ENCODE results near the gene VGLL4.
"Not testable (repeated sequence)": the region's sequence is repeated elsewhere in the genome, so short reads cannot be mapped to it uniquely, and the experiment has no call there.

Gene VGLL4

DNA sequence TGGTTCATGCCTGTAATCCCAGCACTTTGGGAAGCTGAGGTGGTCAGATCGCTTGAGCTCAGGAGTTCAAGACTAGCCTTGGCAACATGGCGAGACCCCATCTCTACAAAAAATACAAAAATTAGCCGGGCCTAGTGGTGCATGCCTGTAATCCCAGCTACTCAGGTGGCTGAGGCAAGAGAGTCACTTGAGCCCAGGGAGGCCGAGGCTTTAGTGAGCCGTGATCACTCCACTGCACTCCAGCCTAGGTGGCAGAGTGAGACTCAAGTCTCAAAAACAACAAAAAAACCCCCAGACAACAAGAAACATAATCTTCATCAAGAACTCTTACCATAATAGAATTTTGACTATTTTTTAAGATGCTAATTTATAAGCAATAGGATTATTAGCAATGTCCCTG lies 117.6 kb downstream of the VGLL4 start:
- not testable (repeated sequence) for ATAC-seq

DNA sequence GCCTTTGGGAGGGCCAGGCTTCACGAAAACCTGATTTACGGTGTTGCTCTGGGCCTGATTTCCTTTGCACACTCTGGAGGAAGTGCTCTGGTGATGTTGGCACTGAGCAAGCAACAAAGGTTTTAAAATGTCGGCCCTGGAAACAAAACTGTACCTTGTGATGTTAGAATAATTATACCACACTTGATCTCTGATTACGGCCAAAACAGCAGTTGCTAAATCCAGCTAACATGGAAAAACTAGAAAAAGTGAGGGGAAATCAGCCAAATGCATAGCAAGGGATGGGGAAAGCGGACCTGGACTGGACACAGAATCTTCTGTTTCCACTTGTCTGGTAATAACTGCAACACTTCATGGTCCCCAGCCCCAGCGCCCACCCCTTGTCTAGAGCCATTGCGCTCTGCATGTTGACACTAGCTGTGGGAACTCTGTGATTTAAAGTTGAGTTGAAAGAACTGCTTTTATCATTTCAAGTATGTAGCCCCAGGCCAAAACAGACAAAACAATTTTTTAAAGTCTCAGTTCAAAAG lies 120.1 kb downstream of the VGLL4 start:
- ATAC-seq: no peak
- no peak for TF ChIP-seq ARNTL (CRISPR knock-in tag; IDR thresholded peaks at IDR 0.05; ENCODE audit: borderline replicate concordance, low read depth)
- TF ChIP-seq ZFP3 (CRISPR knock-in tag; IDR thresholded peaks at IDR 0.05): no peak
- TF ChIP-seq SNAI2 (CRISPR knock-in tag; IDR thresholded peaks at IDR 0.05): no peak
- no peak for TF ChIP-seq GLIS3 (CRISPR knock-in tag; IDR thresholded peaks at IDR 0.05)
- TF ChIP-seq ZC3H10 (CRISPR knock-in tag; IDR thresholded peaks at IDR 0.05): no peak
- TF ChIP-seq, protein P1, sequence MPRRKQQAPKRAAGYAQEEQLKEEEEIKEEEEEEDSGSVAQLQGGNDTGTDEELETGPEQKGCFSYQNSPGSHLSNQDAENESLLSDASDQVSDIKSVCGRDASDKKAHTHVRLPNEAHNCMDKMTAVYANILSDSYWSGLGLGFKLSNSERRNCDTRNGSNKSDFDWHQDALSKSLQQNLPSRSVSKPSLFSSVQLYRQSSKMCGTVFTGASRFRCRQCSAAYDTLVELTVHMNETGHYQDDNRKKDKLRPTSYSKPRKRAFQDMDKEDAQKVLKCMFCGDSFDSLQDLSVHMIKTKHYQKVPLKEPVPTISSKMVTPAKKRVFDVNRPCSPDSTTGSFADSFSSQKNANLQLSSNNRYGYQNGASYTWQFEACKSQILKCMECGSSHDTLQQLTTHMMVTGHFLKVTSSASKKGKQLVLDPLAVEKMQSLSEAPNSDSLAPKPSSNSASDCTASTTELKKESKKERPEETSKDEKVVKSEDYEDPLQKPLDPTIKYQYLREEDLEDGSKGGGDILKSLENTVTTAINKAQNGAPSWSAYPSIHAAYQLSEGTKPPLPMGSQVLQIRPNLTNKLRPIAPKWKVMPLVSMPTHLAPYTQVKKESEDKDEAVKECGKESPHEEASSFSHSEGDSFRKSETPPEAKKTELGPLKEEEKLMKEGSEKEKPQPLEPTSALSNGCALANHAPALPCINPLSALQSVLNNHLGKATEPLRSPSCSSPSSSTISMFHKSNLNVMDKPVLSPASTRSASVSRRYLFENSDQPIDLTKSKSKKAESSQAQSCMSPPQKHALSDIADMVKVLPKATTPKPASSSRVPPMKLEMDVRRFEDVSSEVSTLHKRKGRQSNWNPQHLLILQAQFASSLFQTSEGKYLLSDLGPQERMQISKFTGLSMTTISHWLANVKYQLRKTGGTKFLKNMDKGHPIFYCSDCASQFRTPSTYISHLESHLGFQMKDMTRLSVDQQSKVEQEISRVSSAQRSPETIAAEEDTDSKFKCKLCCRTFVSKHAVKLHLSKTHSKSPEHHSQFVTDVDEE (CRISPR knock-in tag; IDR thresholded peaks at IDR 0.05): no peak
- TF ChIP-seq OSR1 (CRISPR knock-in tag; IDR thresholded peaks at IDR 0.05): no peak
- no peak for TF ChIP-seq BACH2 (CRISPR knock-in tag; IDR thresholded peaks at IDR 0.05; ENCODE audit: borderline replicate concordance)
- no peak for TF ChIP-seq TOX (CRISPR knock-in tag; IDR thresholded peaks at IDR 0.05; ENCODE audit: borderline replicate concordance)
- no peak for TF ChIP-seq ZNF8 (CRISPR knock-in tag; IDR thresholded peaks at IDR 0.05)
- no peak for TF ChIP-seq ZFP30 (CRISPR knock-in tag; IDR thresholded peaks at IDR 0.05)

DNA sequence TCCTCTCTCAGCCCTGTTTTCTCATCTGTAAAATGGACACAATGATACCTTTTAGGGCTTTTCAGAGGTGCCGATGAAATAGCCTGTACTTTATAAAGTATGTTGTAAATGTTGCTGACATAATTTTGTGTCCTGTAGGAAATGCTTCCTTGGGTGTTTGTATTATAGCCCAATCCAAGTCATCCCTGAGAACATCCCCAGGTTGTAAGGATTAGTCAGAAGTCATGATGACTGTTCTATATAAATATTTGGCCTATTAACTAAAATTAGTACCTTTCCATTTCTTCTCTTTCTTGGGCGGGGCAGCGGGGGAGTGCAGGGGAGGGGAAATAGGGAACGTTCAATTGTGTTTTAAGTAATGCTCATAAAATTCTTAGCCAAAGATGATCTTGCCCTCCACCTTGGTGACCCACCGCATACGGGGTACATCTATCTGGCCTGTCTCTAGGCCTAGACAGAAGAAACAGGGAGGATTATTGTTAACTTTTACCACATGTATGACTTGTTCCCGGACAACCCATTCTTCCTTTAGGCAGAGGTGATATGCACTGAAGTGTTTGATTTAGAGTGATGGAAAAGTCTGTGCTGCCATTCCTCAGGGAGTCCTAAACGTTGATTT lies 120.7 kb downstream of the VGLL4 start:
- TF ChIP-seq ZNF565 (CRISPR knock-in tag; conservative IDR thresholded peaks at IDR 0.05; ENCODE audit: low read depth) (no peak), ZNF8 (CRISPR knock-in tag; IDR thresholded peaks at IDR 0.05) (no peak), ARNTL (CRISPR knock-in tag; IDR thresholded peaks at IDR 0.05; ENCODE audit: borderline replicate concordance, low read depth) (no peak), PPARA (CRISPR knock-in tag; IDR thresholded peaks at IDR 0.05; ENCODE audit: borderline replicate concordance) (no peak), TOX (CRISPR knock-in tag; IDR thresholded peaks at IDR 0.05; ENCODE audit: borderline replicate concordance) (no peak), ESRRG (CRISPR knock-in tag; IDR thresholded peaks at IDR 0.05) (no peak), ZFP30 (CRISPR knock-in tag; IDR thresholded peaks at IDR 0.05) (no peak), BACH2 (CRISPR knock-in tag; IDR thresholded peaks at IDR 0.05; ENCODE audit: borderline replicate concordance) (no peak), GLIS3 (CRISPR knock-in tag; IDR thresholded peaks at IDR 0.05) (no peak), OSR1 (CRISPR knock-in tag; IDR thresholded peaks at IDR 0.05) (no peak), CSDC2 (CRISPR knock-in tag; IDR thresholded peaks at IDR 0.05) (no peak), TCF4 (CRISPR knock-in tag; IDR thresholded peaks at IDR 0.05; ENCODE audit: borderline replicate concordance) (no peak), SNAI2 (CRISPR knock-in tag; IDR thresholded peaks at IDR 0.05) (no peak), ZNF70 (CRISPR knock-in tag; IDR thresholded peaks at IDR 0.05) (no peak)
- TF ChIP-seq, protein P2, sequence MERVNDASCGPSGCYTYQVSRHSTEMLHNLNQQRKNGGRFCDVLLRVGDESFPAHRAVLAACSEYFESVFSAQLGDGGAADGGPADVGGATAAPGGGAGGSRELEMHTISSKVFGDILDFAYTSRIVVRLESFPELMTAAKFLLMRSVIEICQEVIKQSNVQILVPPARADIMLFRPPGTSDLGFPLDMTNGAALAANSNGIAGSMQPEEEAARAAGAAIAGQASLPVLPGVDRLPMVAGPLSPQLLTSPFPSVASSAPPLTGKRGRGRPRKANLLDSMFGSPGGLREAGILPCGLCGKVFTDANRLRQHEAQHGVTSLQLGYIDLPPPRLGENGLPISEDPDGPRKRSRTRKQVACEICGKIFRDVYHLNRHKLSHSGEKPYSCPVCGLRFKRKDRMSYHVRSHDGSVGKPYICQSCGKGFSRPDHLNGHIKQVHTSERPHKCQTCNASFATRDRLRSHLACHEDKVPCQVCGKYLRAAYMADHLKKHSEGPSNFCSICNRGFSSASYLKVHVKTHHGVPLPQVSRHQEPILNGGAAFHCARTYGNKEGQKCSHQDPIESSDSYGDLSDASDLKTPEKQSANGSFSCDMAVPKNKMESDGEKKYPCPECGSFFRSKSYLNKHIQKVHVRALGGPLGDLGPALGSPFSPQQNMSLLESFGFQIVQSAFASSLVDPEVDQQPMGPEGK (CRISPR knock-in tag; IDR thresholded peaks at IDR 0.05; ENCODE audit: borderline replicate concordance): no peak
- TF ChIP-seq, protein P3, sequence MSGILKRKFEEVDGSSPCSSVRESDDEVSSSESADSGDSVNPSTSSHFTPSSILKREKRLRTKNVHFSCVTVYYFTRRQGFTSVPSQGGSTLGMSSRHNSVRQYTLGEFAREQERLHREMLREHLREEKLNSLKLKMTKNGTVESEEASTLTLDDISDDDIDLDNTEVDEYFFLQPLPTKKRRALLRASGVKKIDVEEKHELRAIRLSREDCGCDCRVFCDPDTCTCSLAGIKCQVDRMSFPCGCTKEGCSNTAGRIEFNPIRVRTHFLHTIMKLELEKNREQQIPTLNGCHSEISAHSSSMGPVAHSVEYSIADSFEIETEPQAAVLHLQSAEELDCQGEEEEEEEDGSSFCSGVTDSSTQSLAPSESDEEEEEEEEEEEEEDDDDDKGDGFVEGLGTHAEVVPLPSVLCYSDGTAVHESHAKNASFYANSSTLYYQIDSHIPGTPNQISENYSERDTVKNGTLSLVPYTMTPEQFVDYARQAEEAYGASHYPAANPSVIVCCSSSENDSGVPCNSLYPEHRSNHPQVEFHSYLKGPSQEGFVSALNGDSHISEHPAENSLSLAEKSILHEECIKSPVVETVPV (CRISPR knock-in tag; IDR thresholded peaks at IDR 0.05): no peak
- TF ChIP-seq, protein P4, sequence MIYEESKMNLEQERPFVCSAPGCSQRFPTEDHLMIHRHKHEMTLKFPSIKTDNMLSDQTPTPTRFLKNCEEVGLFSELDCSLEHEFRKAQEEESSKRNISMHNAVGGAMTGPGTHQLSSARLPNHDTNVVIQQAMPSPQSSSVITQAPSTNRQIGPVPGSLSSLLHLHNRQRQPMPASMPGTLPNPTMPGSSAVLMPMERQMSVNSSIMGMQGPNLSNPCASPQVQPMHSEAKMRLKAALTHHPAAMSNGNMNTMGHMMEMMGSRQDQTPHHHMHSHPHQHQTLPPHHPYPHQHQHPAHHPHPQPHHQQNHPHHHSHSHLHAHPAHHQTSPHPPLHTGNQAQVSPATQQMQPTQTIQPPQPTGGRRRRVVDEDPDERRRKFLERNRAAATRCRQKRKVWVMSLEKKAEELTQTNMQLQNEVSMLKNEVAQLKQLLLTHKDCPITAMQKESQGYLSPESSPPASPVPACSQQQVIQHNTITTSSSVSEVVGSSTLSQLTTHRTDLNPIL (CRISPR knock-in tag; IDR thresholded peaks at IDR 0.05; ENCODE audit: low read depth): no peak
- TF ChIP-seq, protein P1 (CRISPR knock-in tag; IDR thresholded peaks at IDR 0.05): no peak
- TF ChIP-seq, protein P5, sequence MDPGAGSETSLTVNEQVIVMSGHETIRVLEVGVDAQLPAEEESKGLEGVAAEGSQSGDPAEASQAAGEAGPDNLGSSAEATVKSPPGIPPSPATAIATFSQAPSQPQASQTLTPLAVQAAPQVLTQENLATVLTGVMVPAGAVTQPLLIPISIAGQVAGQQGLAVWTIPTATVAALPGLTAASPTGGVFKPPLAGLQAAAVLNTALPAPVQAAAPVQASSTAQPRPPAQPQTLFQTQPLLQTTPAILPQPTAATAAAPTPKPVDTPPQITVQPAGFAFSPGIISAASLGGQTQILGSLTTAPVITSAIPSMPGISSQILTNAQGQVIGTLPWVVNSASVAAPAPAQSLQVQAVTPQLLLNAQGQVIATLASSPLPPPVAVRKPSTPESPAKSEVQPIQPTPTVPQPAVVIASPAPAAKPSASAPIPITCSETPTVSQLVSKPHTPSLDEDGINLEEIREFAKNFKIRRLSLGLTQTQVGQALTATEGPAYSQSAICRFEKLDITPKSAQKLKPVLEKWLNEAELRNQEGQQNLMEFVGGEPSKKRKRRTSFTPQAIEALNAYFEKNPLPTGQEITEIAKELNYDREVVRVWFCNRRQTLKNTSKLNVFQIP (CRISPR knock-in tag; IDR thresholded peaks at IDR 0.05; ENCODE audit: borderline replicate concordance, low read depth): no peak
- no peak for ATAC-seq

Measured in SK-N-SH treated with all-trans-retinoic acid at 6 μM for 48 hours (cell line).